Kidney (tissue), 14 donors: Measurements from ENCODE around the gene MVP. TPM values are rescaled to one million over a fixed set of nuclear protein-coding genes. Genes with fewer than 3 reads are reported as not detected.

Experiments used
- DNase-seq, 5 donors: peaks; one replicate each; pipeline ENCODE4 v3.0.0-alpha.2; 2013 to 2020
- FAIRE-seq: peaks from 2 replicates; lab custom pipeline; 2012; peaks lifted over from hg19 to GRCh38; lab: Jason Lieb, UNC
- H3K27ac ChIP-seq, 2 donors: one replicate each; pipeline ENCODE4 v1.7.0; 2013; ENCODE audit warnings: low read depth in 2 of 2, low read length in 2 of 2, inconsistent platforms in 1 of 2
- H3K27me3 ChIP-seq: one replicate; pipeline ENCODE4 v1.7.1; 2013; ENCODE audit warnings: low read length, inconsistent platforms; ENCODE audit not compliant: control insufficient read depth, insufficient read depth
- H3K36me3 ChIP-seq, 3 donors: one replicate each; pipeline versions ENCODE4 v1.7.0 to v1.7.1; 2013; ENCODE audit warnings: low read length in 3 of 3, control low read depth in 1 of 3, inconsistent platforms in 1 of 3; ENCODE audit not compliant: insufficient read depth in 3 of 3, control insufficient read depth in 2 of 3
- H3K4me1 ChIP-seq, 3 donors: one replicate each; pipeline versions ENCODE4 v1.7.0 to v1.7.1; 2013; ENCODE audit warnings: low read length in 3 of 3, inconsistent platforms in 1 of 3, low read depth in 1 of 3; ENCODE audit not compliant: control insufficient read depth in 2 of 3, insufficient read depth in 2 of 3
- H3K4me3 ChIP-seq, 3 donors: one replicate each; pipeline versions ENCODE4 v1.7.0 to v1.8.1; 2013; ENCODE audit warnings: low read length in 3 of 3, control low read depth in 1 of 3, inconsistent platforms in 1 of 3
- H3K9ac ChIP-seq, 3 donors: one replicate each; pipeline versions ENCODE4 v1.7.0 to v1.7.1; 2013; ENCODE audit warnings: low read length in 3 of 3, control low read depth in 1 of 3, inconsistent platforms in 1 of 3
- H3K9me3 ChIP-seq, 3 donors: one replicate each; pipeline versions ENCODE4 v1.7.0 to v1.7.1; 2013; ENCODE audit warnings: low read length in 3 of 3, control low read depth in 1 of 3, inconsistent platforms in 1 of 3; ENCODE audit not compliant: control insufficient read depth in 2 of 3, insufficient read depth in 1 of 3
- CTCF ChIP-seq: IDR thresholded peaks from 3 replicates; pipeline ENCODE4 v1.5.1; 2012; ENCODE audit warnings: mild to moderate bottlenecking, moderate library complexity, borderline replicate concordance; ENCODE audit not compliant: insufficient read depth; ENCODE audit errors: extremely low read depth
- intact Hi-C: fragments of 100-400 bp; cut with DNase I; formaldehyde crosslinking; loops from one replicate; pipeline ENCODE4 v1.11.1; 2022
- polyA plus RNA-seq: library from polyadenylated mRNA; stranded (reverse); fragments of 350-450 nt; fragmentation: Illumina TruSeq; extraction: RNeasy Lipid Tissue Mini Kit (QIAGEN cat#74804); gene quantifications from one replicate; pipeline ENCODE4 v1.2.3, GENCODE V29; 2014; ENCODE audit warnings: low read depth, low replicate concordance; ENCODE audit not compliant: insufficient read depth
- total RNA-seq: library from RNA; stranded (reverse); fragmentation: NEBNext Ultra II Directional; extraction: Animal tissue kit (Norgen Biotek cat#: 25700); gene quantifications from one replicate; pipeline ENCODE4 v1.2.1, GENCODE V29; 2021
- donor health status: control.
- donor health status: control.
- donor health status: control.
- donor health status: control.
- donor health status: control.
- donor health status: DM: yes; HTN: yes; CAD: no.
- donor health status: Normal renal cell carcinoma (clear cell type).

Gene MVP
- total and polyA plus RNA-seq, 2 donors from 2014 or later: 123 to 271 TPM

GRCh38 chr16:29812754-29813643, 7.3 kb upstream of the MVP start:
- H3K4me3 ChIP-seq: peak overlapping the region in 2 of 3 donors; percentile 66 to 68

GRCh38 chr16:29813644-29814562, 6.4 kb upstream of the MVP start:
- DNase-seq: peak in 2 of 5 donors; percentile 63 to 77

More at GRCh38 chr16:29812754-29813643, 7.3 kb upstream of the MVP start:
- Histone ChIP-seq H3K36me3 (peaks cover 0 to 3% (median 2%) of the 10 kb centered on the region in 3 donors), H3K4me1 (peaks cover 2 to 32% (median 19%) of the 10 kb centered on the region in 3 donors), H3K27me3 (no peaks in the 10 kb centered on the region), H3K27ac (peak overlapping the region in 1 of 2 donors; percentile 13), H3K9ac (peak overlapping the region in 2 of 3 donors; percentile 9 to 32), H3K9me3 (no peaks in the 10 kb centered on the region)
- FAIRE-seq (no peak), DNase-seq (peak in 2 of 5 donors; percentile 61 to 74)
- no peak for TF ChIP-seq CTCF
- intact Hi-C loops: no loop called here

GRCh38 chr16:29814592-29814991, 5.7 kb upstream of the MVP start:
- no peak overlapping the region for H3K9ac ChIP-seq
- H3K27me3 ChIP-seq: no peaks in the 10 kb centered on the region
- FAIRE-seq (no peak), DNase-seq (peak in 2 of 5 donors; percentile 68 to 71)
- intact Hi-C loops: no loop called here
- peaks cover 0 to 5% (median 0%) of the 10 kb centered on the region in 3 donors for H3K36me3 ChIP-seq
- H3K9me3 ChIP-seq: no peaks in the 10 kb centered on the region
- H3K4me3 ChIP-seq: no peak overlapping the region
- TF ChIP-seq CTCF: no peak
- no peak overlapping the region for H3K27ac ChIP-seq
- H3K4me1 ChIP-seq: peaks cover 0 to 24% (median 8%) of the 10 kb centered on the region in 3 donors

More at GRCh38 chr16:29813644-29814562, 6.4 kb upstream of the MVP start:
- Histone ChIP-seq H3K27ac (no peak overlapping the region), H3K4me1 (peaks cover 0 to 23% (median 10%) of the 10 kb centered on the region in 3 donors), H3K9me3 (no peaks in the 10 kb centered on the region), H3K36me3 (peaks cover 0 to under 1% (median 0%) of the 10 kb centered on the region in 3 donors), H3K27me3 (no peaks in the 10 kb centered on the region), H3K4me3 (no peak overlapping the region), H3K9ac (peak overlapping the region in 1 of 3 donors; percentile 3)
- intact Hi-C loops: no loop called here
- FAIRE-seq: no peak
- no peak for TF ChIP-seq CTCF
